Right forelimb (tissue), 1 donor: ENCODE results near the gene GATA6.
"Not testable (repeated sequence)": the region's sequence is repeated elsewhere in the genome, so short reads cannot be mapped to it uniquely, and the experiment has no call there.

ENCODE experiments used
- DNase-seq: peaks from one replicate; pipeline ENCODE4 v3.0.0-alpha.2; 2018

The GATA6 gene

GRCh38 chr18:22183698-22184170 lies 14.3 kb downstream of the GATA6 start:
- no peak for DNase-seq

- not testable (repeated sequence) for DNase-seq
These were observed 15.2 kb downstream of the GATA6 start for GRCh38 chr18:22184573-22184972.

GRCh38 chr18:22185273-22185672 lies 15.9 kb downstream of the GATA6 start:
- no peak for DNase-seq

DNA sequence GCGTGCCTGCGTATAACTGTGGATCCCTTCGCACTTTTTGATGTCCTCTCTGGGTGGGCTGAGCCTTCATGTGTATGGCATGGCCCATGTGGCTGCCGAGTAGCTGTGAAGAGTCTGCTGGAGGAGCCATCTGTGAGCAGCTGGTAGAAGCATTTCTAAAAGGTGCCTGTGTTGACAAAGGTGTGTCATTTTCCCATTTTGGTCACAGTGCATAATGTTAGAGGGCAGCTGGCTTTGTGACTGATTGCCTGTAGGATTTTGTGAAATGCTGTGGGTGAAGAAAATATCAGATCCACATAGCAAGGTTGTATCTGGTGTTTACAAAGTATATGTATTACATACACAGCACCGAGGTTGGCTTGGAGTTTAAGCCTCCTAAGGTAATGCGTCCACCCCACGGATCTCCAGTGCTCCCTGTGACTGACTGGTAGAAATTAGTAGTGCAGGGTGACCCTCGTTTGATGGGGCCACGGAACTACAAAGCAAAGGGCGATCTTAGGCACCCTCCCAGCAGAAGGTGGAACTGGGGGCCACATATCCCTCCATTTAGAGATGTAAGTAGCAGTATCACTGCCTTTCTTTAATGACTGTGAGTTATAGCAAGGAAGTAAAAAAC lies 16.5 kb downstream of the GATA6 start:
- no peak for DNase-seq

DNA sequence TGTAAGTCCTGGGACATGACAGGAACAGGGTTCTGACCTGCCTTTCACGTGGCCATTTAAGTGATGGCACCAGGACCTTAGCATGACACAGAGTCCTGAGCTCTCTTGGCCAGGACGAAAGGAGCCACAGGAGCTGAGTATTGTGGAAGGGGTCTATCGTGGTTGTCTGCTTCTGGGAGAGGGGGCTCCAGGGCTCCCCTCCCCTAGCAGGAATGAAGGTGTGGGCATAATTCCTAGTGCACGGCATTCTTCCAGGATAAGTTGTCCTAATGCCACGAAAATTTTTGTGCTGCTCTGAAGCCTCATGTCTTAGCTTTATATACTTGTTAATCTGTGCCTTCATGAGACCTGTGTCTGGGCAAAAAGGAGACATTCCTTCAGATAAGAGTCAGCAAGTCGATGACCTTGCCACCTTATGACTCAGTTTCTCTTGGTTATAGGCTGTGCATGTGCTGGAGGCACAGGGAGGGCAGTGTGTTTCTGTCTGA lies 17.1 kb downstream of the GATA6 start:
- DNase-seq = no peak

GRCh38 chr18:22188559-22189267 lies 19.3 kb downstream of the GATA6 start:
- no peak for DNase-seq

DNA sequence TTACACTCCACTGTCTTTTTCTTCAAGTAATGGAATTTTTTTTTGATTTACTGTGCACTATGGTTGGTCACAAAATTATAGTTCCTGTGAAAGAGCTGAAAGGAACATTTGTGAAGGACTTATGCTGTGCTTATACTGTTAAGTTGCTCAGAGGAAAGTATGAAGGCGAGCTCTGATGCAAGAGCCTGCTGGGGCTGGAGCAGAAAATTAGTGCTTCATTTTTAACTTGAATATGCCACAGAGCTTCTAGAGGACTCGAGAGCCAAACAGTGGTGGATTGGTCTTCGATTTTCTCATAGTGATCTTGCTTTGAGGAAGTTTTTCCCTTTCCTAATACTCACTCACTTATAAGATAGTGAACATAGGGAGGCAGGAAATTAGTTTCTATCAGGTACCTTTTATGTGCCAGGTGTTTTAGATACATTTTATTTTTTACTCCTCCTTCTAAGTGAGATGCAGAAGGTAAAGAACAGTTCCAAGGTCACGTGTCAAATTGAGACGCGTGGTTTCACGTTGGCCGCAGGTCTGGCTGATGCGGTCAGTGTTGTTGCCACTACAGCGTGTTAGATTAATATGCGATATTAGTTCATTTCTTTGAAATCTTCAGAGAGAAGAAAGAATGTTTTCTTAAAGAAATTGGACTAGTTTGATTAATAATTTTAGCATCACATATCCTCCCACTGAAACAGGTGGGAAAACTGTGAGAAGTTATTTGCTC lies 20.2 kb downstream of the GATA6 start:
- DNase-seq = no peak

DNA sequence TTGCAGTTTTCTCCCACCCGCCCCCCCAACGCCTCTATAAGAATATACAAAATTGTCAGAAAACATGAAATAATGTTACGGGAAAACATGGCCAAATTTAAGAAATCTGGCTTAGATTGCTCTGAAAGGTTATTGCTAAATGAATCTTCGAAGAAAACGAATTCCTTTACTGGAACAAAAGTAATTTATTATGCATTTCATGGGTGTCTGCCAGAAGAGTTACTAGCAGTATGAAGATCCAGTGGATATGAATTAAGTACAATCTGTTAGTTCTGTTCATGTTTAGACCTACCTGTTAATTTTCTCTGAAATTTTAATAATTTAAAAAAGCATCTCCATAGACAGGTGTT lies 21.9 kb downstream of the GATA6 start:
- DNase-seq = no peak

- DNase-seq = no peak
These were observed 22.5 kb downstream of the GATA6 start for GRCh38 chr18:22191923-22192322.

DNA sequence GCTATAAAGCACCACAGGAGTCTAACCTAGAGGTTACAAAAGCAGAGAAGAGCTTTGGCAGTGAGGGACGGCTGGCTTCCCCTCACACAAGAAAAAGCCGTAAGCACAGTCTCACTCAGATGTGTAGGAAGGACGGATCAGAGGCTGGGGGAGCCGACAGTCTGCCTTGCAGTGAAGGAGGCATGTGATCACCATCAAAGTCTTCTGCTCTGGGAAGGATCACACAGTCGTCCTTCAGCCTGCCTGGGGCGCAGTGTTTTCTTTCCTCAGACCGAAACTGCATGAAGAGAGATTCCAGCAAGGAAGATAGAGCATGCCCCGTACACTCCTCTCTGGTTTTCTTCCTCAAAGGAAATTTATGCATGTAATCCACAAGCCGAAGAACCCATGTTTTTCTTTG lies 24.1 kb downstream of the GATA6 start:
- peak; percentile 55 for DNase-seq

DNA sequence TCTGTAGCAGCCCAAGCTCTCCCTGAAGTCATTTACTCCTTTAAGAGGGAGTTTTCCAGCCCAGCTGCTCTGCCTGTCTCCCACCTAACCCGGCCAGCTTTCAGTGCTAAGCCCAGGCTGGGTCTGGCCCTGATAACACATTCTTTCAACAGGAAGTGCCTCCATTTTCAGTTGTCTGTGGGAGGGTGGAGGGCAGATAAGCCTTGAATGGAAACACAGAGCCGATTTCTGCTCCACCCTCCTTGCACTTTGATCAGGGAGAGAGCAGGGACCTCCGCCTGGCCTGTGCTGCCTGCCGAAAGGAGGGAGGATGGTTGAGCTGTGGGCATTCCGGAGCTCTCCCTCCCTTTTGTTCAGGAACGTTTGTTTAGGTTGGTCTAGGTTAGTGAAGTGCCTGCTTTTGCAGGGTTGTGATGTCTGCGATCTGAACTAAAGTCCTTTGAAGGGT lies 24.8 kb downstream of the GATA6 start:
- no peak for DNase-seq

- no peak for DNase-seq
These were observed 25.7 kb downstream of the GATA6 start for GRCh38 chr18:22195052-22195451.

DNA sequence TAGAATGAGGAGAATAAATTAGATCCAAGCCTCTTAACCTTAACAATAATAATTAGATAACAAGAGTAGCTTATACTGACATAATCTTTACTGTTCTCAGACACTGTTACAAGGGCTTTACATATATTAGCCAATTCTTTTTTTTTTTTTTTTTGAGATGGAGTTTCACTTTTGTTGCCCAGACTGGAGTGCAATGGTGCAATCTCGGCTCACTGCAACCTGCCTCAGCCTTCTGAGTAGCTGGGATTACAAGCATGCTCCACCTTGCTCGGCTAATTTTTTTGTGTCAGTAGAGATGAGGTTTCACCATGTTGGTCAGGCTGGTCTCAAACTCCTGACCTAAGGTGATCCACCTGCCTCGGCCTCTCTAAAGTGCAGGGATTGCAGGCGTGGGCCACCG lies 27.6 kb downstream of the GATA6 start:
- not testable (repeated sequence) for DNase-seq

DNA sequence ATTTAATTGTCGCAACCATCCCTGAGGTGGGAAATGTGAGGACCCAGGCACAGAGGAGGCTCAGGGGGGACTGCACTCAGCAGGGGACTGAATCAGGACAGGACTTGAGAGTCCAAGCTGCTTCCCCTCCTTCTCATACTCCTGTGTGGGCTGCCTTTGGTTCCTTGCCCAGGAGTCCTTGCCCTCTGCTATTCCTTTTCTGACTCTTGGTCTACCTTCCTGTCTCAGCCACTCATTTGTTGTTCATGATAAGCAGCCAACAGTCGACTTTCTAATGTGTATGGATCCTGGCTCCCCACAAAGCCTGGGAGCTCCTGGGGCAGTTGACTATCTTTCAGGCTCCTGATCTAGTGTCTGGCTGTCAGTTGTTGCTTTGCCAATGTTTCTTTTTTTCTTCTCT lies 28.3 kb downstream of the GATA6 start:
- no peak for DNase-seq

GRCh38 chr18:22198163-22198562 lies 28.8 kb downstream of the GATA6 start:
- no peak for DNase-seq

- no peak for DNase-seq
These were observed 29.6 kb downstream of the GATA6 start for GRCh38 chr18:22199005-22199404.

- no peak for DNase-seq
These were observed 31.3 kb downstream of the GATA6 start for GRCh38 chr18:22200611-22201225.

- no peak for DNase-seq
These were observed 33.6 kb downstream of the GATA6 start for GRCh38 chr18:22203035-22203434.

DNA sequence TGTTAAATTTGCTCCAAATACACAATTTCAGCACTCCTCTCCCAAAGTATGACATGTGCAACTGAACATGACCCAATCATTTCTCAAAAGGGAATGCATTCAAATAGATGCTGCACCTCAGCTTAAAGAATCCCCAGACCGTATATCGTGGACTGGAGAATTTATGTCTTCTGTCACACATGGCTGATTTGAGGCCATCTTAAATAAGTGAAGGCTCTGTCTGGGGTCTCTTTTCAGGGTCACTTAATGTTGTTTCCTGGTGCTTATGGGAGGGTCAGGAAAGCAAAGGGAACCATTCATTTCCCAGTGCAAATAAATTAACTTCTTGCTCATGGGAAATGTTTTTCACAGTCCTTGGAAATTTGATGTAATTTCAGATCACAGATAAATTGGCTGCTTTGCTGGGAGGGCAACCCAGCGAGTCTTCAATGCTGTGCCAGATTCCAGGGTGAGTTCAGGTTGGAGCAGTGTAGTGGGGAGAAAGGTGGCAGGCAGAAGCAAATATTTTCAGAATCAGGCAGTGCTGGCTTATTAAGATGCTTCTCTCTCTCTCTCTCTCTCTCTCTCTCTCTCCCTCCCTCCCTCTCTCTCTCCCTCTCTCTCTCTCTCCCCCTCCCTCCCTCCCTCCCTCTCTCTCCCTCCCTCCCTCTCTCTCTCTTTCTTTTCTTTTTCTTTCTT lies 34.3 kb downstream of the GATA6 start:
- DNase-seq = no peak

GRCh38 chr18:22204214-22204536 lies 34.8 kb downstream of the GATA6 start:
- DNase-seq = no peak

GRCh38 chr18:22204996-22205395 lies 35.6 kb downstream of the GATA6 start:
- DNase-seq = no peak

GRCh38 chr18:22207021-22207758 lies 37.8 kb downstream of the GATA6 start:
- no peak for DNase-seq
